Esophagus muscularis mucosa (tissue), 4 donors: ENCODE results near the gene PPAN. TPM values are rescaled to one million over a fixed set of nuclear protein-coding genes. Genes with fewer than 3 reads are reported as not detected.

Experiments used
- DNase-seq: peaks from one replicate; pipeline ENCODE4 v3.0.0-alpha.2; 2017; ENCODE audit errors: extremely low spot score
- H3K27ac ChIP-seq, 4 donors: fragments of 200-600 bp; sonication (generic); replicated peaks in 1 of 4; 1 replicate in 3 of 4; 2 replicates in 1 of 4; pipeline ENCODE4 v1.5.1; 2016 to 2019; ENCODE audit warnings: mild to moderate bottlenecking in 1 of 4
- H3K27me3 ChIP-seq, 4 donors: fragments of 200-600 bp; sonication (generic); one replicate each; pipeline versions ENCODE4 v1.5.1 to v1.6.0; 2016 to 2019
- H3K36me3 ChIP-seq, 4 donors: fragments of 200-600 bp; sonication (generic); one replicate each; pipeline ENCODE4 v1.5.1; 2016 to 2019
- H3K4me1 ChIP-seq, 4 donors: fragments of 200-600 bp; sonication (generic); one replicate each; pipeline ENCODE4 v1.5.1; 2016 to 2019
- H3K4me3 ChIP-seq, 4 donors: fragments of 200-600 bp; sonication (generic); 1 replicate in 2 of 4; 2 replicates in 2 of 4; pipeline ENCODE4 v1.5.1; 2016 to 2019; ENCODE audit warnings: mild to moderate bottlenecking in 4 of 4, moderate library complexity in 1 of 4
- H3K9me3 ChIP-seq, 4 donors: fragments of 200-600 bp; sonication (generic); 1 replicate in 3 of 4; 2 replicates in 1 of 4; pipeline ENCODE4 v1.5.1; 2016 to 2019
- EP300 ChIP-seq: sonication (generic); formaldehyde crosslinking; IDR thresholded peaks from one replicate; pipeline ENCODE4 v1.6.1; 2017; ENCODE audit warnings: antibody characterized with exemption
- POLR2A ChIP-seq: fragments of 450-650 bp; IDR thresholded peaks from one replicate; pipeline ENCODE4 v1.6.1; 2017; ENCODE audit warnings: antibody characterized with exemption, moderate library complexity, mild to moderate bottlenecking, low read depth
- POLR2AphosphoS5 ChIP-seq, 2 donors: sonication (generic); formaldehyde crosslinking; IDR thresholded peaks; one replicate each; pipeline ENCODE4 v1.6.1; 2017; ENCODE audit warnings: antibody characterized with exemption in 2 of 2
- WGBS: methylation state at CpG from one replicate; pipeline ENCODE4 v1.1.5; 2018; 5-methylcytosine and 5-hydroxymethylcytosine counted together
- intact Hi-C: fragments of 100-400 bp; cut with DNase I; formaldehyde crosslinking; loops from one replicate; pipeline ENCODE4 v1.15.1; 2023
- total RNA-seq, 4 donors: library from RNA; depleted of rRNA; stranded (reverse); fragments of >200 nt; gene quantifications; one replicate each; pipeline versions ENCODE4 v1.1.0 to v1.2.1, GENCODE V29; 2016
- TF ChIP-seq, protein P1 (sequence below), 3 experiments: fragments of 200-600 bp in 2 of 3; fragments of 450-650 bp in 1 of 3; sonication (generic) in 2 of 3; IDR thresholded peaks; one replicate each; pipeline ENCODE4 v1.5.1; 2017 to 2019; ENCODE audit warnings: antibody characterized with exemption in 3 of 3, mild to moderate bottlenecking in 2 of 3, moderate library complexity in 1 of 3

Gene PPAN
- total RNA-seq, 4 donors from 2014 or later = 22.7 to 39.3 (median 29.1) TPM

DNA sequence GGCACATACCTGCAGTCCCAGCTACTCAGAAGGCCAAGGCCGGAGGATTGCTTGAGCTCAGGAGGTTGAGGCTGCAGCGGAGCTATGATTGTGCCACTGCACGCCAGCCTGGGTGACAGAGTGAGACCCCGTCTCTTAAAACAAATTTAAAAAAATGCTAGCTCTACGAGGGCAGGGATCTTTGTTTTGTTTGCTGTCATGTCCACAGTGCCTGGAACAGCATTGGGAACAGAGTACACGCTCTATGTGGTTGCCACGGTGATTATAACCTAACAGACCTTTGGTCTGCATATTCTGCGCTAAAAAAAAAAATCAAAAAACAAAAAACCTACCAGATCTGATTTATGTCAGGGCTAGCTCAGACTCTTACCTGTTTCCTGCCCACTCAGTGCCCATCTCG lies 22.3 kb upstream of the PPAN start:
- Histone ChIP-seq H3K9me3 (no peaks in the 10 kb centered on the region), H3K36me3 (peaks cover 0 to under 1% (median 0%) of the 10 kb centered on the region in 4 donors), H3K27me3 (no peaks in the 10 kb centered on the region), H3K4me1 (peaks cover 0 to 18% (median 15%) of the 10 kb centered on the region in 4 donors), H3K27ac (no peak overlapping the region), H3K4me3 (no peak overlapping the region)
- DNase-seq = no peak
- WGBS = 83% methylated on average over 9 of the region's 9 CpGs
- intact Hi-C loops = no loop called here
- TF ChIP-seq, protein P1, sequence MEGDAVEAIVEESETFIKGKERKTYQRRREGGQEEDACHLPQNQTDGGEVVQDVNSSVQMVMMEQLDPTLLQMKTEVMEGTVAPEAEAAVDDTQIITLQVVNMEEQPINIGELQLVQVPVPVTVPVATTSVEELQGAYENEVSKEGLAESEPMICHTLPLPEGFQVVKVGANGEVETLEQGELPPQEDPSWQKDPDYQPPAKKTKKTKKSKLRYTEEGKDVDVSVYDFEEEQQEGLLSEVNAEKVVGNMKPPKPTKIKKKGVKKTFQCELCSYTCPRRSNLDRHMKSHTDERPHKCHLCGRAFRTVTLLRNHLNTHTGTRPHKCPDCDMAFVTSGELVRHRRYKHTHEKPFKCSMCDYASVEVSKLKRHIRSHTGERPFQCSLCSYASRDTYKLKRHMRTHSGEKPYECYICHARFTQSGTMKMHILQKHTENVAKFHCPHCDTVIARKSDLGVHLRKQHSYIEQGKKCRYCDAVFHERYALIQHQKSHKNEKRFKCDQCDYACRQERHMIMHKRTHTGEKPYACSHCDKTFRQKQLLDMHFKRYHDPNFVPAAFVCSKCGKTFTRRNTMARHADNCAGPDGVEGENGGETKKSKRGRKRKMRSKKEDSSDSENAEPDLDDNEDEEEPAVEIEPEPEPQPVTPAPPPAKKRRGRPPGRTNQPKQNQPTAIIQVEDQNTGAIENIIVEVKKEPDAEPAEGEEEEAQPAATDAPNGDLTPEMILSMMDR (IDR thresholded peaks at IDR 0.05) = no peak
- TF ChIP-seq EP300 = no peak

DNA sequence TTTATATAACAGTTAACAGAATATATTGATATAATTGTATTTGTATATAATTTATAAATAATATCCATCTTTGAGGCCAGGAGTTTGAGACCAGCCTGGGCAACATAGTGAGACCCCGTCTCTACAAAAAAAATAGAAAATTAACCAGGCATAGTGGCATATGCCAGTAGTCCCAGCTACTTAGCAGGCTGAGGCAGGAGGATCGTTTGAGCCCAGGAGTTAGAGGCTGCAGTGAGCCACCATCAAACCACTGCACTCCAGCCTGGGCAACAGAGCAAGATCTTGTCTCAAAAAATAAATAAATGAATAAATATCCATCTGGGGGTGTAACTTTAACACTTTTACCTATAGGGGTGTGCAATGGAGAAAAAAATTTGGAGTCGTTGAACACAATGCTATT lies 21.4 kb upstream of the PPAN start:
- intact Hi-C loops = no loop called here
- TF ChIP-seq EP300 (no peak), POLR2A (no peak), POLR2AphosphoS5 (IDR thresholded peaks at IDR 0.05) (no peak)
- TF ChIP-seq, protein P1 (IDR thresholded peaks at IDR 0.05) = no peak
- Histone ChIP-seq H3K36me3 (peaks cover 2 to 9% (median 9%) of the 10 kb centered on the region in 4 donors), H3K27me3 (no peaks in the 10 kb centered on the region), H3K4me1 (peaks cover 0 to 18% (median 15%) of the 10 kb centered on the region in 4 donors), H3K4me3 (no peak overlapping the region), H3K27ac (no peak overlapping the region), H3K9me3 (no peaks in the 10 kb centered on the region)
- no peak for DNase-seq
- WGBS = 69% methylated on average over 3 of the region's 3 CpGs

DNA sequence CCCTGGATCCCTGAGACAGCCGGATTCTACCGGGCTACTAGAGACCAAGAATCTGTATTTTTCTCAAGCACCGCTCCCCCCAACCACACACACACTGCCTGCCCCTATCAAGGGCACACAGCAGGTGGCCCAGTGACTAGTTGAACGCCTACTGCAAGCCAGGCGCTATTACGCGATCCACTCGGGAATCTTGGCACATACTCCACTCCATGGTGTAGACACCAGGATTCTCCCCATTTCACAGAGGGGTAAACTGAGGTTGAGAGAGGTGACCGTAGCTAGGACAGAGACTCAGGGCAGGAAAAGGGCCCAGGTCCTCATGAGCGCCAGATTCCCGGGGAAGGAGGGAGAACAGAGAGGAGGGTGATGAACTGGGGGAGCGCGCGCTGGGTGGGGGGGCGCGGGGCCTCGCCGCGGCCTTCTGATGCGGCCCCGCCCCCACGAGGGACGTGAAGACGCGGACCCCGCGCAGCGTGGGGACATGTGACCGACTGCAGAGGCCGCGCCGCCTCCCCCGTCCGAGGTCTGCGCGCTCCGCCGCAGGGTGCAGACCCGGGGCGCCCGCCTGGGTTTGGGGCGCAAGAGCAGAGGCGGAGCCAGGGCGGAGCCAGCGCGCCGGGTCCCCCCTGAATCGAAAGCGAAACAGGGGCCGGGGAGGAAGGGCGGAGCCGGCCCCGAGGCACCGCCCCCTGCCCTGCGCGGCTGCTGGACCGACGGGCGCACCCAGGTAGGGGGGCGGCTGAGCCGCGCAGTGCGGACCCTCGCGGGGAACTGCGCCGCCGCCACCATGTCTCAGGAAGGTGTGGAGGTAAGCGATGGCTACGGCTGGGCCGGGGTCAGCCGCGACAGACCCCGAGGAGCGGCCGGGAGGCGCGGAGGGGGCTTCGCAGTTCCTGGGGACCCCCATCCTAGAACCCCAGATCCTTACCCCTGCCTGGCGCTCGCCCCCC lies 20.2 kb upstream of the PPAN start, which contains the start of gene SHFL:
TSS of gene SHFL (plus strand) at position 677 of the 950 bp plus-strand sequence. CDS start at position 788, 111 bp downstream.
- intact Hi-C loops = no loop called here
- 13% methylated on average over 21 of the region's 81 CpGs for WGBS
- H3K4me1 ChIP-seq = peaks cover 0 to 18% (median 15%) of the 10 kb centered on the region in 4 donors
- no peak for DNase-seq
- peaks cover 6 to 20% (median 15%) of the 10 kb centered on the region in 4 donors for H3K36me3 ChIP-seq
- H3K27me3 ChIP-seq = no peaks in the 10 kb centered on the region
- TF ChIP-seq EP300 (no peak), POLR2AphosphoS5 (IDR thresholded peaks at IDR 0.05) (peak; percentile 44 to 60)
- peak within 1 kb of the TSS; percentile 86 to 97 (median 92) for H3K4me3 ChIP-seq
- H3K27ac ChIP-seq = peak within 1 kb of the TSS; percentile 87 to 90 (median 90)
- H3K9me3 ChIP-seq = no peaks in the 10 kb centered on the region

DNA sequence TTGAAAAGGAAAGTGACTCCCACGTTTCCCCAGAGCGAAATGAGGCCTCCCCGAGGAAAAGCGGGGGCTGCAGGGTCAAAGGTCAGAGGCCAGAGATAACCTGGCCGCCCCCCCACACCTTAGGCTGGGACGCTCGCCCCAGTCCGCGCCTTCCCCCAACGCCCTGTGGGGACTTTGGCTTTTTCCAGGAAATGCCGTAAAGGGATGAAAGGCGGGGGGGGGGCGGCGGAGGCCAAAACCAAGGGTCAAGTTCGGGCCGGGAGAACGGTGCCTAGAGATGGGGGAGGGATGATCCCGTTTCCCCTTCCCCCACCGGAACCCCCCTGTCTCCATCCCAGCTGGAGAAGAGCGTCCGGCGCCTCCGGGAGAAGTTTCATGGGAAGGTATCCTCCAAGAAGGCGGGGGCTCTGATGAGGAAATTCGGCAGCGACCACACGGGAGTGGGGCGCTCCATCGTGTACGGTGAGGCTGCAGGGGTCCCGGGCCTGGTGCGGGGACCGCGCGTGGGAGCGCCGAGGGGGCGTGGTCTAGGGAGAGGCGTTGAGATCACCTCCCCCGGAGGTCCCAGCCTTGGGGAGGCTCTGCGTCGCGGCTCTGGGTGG lies 19.5 kb upstream of the PPAN start:
- H3K27ac ChIP-seq = peak overlapping the region; percentile 87 to 90 (median 90)
- intact Hi-C loops = no loop called here
- no peak for DNase-seq

More for the DNA sequence above, 19.5 kb upstream of the PPAN start:
- Histone ChIP-seq H3K9me3 (no peaks in the 10 kb centered on the region), H3K36me3 (peaks cover 6 to 28% (median 23%) of the 10 kb centered on the region in 4 donors), H3K27me3 (no peaks in the 10 kb centered on the region), H3K4me1 (peaks cover 0 to 18% (median 15%) of the 10 kb centered on the region in 4 donors), H3K4me3 (peak overlapping the region; percentile 86 to 97 (median 92))
- TF ChIP-seq POLR2AphosphoS5 (IDR thresholded peaks at IDR 0.05) (no peak), EP300 (no peak), POLR2A (no peak)
- TF ChIP-seq, protein P1 (IDR thresholded peaks at IDR 0.05) = no peak
- 11% methylated on average over 15 of the region's 43 CpGs for WGBS
